Sigmoid colon (tissue), 4 donors: ENCODE results near the gene MAP3K12.

Source experiments
- EP300 ChIP-seq, 4 donors: sonication (generic); formaldehyde crosslinking; IDR thresholded peaks; one replicate each; pipeline ENCODE4 v1.6.1; 2017; ENCODE audit warnings: antibody characterized with exemption in 4 of 4
- TF ChIP-seq, protein P1 (sequence below), 4 experiments: fragments of 450-650 bp in 3 of 4; fragments of 200-600 bp in 1 of 4; IDR thresholded peaks; one replicate each; pipeline ENCODE4 v1.5.1; 2016 to 2019; ENCODE audit warnings: antibody characterized with exemption in 4 of 4, mild to moderate bottlenecking in 3 of 4, moderate library complexity in 2 of 4

DNA sequence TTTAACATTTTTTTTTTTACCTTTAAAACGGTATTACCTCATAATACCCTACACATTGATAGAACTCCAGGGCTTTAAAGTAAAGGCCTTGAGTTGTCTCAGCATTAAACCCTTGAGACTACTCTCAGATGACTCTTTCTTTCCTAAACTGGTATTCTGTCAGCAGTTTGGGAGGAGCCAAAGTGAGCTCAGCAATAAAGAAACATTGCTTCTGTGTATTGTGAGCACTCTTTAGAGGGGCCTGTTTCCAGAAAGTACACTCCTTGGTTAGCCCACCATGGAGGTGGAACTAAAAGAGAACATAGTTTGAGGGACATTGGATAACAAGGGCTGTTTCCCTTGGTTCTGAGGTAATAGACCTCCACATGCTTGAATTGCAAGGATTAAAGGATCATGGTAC is 20.4 kb downstream of the MAP3K12 start:
- TF ChIP-seq, protein P1, sequence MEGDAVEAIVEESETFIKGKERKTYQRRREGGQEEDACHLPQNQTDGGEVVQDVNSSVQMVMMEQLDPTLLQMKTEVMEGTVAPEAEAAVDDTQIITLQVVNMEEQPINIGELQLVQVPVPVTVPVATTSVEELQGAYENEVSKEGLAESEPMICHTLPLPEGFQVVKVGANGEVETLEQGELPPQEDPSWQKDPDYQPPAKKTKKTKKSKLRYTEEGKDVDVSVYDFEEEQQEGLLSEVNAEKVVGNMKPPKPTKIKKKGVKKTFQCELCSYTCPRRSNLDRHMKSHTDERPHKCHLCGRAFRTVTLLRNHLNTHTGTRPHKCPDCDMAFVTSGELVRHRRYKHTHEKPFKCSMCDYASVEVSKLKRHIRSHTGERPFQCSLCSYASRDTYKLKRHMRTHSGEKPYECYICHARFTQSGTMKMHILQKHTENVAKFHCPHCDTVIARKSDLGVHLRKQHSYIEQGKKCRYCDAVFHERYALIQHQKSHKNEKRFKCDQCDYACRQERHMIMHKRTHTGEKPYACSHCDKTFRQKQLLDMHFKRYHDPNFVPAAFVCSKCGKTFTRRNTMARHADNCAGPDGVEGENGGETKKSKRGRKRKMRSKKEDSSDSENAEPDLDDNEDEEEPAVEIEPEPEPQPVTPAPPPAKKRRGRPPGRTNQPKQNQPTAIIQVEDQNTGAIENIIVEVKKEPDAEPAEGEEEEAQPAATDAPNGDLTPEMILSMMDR (IDR thresholded peaks at IDR 0.05) = no peak
- no peak for TF ChIP-seq EP300 (IDR thresholded peaks at IDR 0.05)
